GM12875 (cell line): ENCODE data around the gene MRPS11.

Experiments
- H3K4me3 ChIP-seq: one replicate; pipeline ENCODE4 v1.5.1; 2011; ENCODE audit warnings: low read depth, low read length, control low read depth
- TF ChIP-seq, protein P1 (sequence below): IDR thresholded peaks from 2 replicates; pipeline ENCODE4 v1.5.1; 2011; ENCODE audit warnings: low read depth, mild to moderate bottlenecking, control low read depth, inconsistent platforms, low read length, moderate library complexity, borderline replicate concordance; ENCODE audit not compliant: insufficient read depth

MRPS11 gene

DNA sequence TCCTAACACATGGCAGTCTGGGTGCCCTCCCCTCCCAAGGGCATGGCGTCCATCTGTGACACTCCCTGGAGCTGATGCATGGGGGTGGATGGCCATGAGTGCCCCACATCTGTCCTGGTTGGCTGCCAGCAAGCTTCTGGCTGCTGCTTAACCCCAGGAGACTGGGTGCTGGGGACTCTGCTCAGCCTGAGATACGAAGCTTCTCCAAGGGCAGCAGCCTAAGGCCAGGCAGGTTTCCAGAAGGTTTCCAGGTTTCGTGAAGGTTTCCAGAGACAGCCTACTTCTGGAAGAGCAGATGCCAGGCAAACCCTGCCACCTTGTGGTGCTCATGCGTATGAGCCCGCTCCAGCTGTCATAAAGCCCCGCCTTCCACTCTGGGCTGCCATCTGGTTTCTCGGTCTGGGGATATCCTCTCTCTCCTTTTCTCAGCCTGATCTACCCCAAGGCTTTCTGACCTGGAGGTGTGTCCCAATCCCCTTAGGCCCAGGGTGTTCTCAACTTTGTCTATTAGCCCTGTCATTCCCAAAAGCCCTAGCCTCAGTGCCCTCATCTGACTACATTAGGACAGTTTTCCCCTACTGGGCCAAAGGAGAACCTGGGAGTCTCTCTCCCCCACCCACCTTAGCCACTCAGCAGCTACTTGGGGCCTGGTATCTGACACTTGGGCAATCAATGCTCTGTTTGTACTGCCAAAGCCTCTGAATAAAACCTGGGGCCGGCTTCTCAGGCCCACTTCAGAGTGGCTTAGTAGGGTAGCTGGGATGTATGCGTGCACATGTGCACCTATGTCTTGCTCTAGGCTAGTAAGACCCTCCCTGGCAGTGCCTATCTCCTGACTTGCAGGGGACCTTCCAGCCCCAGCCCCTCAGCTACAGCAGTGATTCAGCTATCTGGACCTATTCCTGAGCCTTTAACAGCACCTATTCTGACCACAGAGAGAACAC is 12.4 kb upstream of the MRPS11 start:
- TF ChIP-seq, protein P1, sequence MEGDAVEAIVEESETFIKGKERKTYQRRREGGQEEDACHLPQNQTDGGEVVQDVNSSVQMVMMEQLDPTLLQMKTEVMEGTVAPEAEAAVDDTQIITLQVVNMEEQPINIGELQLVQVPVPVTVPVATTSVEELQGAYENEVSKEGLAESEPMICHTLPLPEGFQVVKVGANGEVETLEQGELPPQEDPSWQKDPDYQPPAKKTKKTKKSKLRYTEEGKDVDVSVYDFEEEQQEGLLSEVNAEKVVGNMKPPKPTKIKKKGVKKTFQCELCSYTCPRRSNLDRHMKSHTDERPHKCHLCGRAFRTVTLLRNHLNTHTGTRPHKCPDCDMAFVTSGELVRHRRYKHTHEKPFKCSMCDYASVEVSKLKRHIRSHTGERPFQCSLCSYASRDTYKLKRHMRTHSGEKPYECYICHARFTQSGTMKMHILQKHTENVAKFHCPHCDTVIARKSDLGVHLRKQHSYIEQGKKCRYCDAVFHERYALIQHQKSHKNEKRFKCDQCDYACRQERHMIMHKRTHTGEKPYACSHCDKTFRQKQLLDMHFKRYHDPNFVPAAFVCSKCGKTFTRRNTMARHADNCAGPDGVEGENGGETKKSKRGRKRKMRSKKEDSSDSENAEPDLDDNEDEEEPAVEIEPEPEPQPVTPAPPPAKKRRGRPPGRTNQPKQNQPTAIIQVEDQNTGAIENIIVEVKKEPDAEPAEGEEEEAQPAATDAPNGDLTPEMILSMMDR: peak; percentile 83
- no peak overlapping the region for H3K4me3 ChIP-seq

DNA sequence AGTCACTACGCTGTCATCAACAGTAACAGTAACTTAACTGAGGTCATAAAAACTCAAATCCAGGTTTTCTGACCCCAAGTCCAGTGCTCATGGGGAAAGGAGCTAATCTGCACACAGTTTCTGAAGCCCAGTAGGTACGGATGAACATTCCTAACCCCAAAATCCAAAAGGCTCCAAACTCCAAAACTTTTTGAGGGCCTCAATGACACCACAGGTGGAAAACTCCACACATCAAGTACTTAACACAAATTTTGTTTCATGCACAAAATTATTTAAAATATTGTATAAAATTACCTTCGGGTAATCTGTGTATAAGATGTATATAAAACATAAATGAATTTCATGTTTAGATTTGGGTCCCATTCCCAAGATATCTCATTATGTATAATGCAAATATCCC is 10.8 kb upstream of the MRPS11 start:
- H3K4me3 ChIP-seq: no peak overlapping the region
- TF ChIP-seq, protein P1: no peak

DNA sequence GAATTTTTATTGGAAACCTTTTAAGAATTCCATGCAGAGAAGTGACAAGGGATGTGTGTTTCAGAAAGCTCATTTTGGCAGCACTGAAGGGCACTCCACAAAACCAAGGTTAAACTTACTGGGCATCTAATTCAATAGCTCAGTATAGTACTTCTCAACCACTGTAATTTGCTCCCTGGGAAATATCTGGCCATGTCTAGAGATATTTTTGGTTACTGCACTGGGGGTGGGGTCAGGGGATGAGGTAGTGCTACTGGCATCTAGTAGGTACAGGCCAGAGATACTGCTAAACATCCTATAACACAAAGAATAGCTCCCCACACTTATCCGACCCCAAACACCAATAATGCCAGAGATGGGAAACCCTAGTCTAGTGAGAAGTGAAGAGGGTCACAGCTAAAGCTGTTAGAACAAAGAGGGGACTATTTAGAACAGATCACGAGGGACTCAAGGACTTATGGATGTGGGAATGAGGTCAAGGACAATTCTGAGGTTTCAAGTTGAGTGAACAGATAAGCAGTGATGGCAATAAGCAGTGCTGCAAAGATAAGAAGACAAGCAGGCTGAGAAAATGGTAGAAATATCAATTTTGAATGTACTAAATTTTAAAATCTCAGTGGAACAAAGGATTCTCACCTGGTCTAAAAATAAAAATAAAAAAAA is 3.5 kb upstream of the MRPS11 start:
- no peak overlapping the region for H3K4me3 ChIP-seq
- TF ChIP-seq, protein P1: no peak

DNA sequence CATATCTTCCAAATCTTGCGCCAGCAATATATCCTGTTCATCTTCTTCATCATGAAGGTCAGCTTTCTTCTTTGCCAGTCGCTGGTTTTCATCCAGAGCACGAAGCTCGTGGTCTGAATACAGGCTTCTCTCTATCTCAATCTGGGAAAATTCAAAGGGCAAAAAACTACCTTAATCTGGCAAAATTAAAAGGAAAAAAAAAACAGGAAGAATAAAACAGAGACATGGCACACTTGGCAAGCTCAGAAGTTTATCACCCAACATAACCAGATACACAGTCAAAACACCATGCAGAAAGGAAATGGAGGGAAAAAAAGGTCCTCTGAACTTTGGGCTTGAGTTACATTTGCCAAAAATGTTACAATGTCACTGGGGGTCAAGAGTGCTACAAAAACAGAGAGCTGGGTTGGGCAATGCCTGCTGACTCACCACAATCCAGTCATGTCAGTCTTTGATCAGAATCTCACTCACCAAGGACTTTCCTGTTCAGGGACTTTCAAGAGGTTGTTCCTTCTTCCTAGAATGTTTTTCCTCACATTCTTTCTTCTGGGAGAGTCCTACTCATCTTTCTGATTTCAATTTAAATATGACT is 1.8 kb upstream of the MRPS11 start:
- no peak overlapping the region for H3K4me3 ChIP-seq
- TF ChIP-seq, protein P1: no peak

DNA sequence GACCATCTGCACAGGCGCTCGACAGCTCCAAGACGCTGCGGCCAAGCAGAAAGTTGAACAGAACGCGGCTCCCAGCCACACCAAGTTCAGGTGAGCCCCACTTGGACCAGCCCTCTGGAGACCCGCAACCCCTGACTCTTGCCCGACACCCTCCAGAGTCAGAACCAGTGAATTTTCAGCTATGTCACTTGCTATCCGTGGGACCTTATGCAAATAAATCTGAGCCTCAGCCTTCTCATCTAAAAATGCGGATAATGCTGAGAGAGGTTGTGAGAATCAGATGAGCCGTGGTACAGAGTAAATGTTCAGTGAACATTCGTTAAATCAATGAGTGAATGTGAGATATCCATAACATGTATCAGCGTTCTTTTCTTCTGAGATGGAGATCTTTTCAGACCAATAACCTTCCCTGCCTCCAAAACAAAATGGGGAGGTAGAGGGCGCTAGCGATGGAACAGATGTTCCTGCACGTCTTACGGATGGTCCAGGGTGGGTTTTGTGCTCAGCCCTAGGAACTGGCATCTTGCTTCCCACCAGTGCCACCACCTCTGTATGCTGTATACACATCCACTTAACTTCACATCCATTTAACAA is 524 bp downstream of the MRPS11 start:
- H3K4me3 ChIP-seq: peak overlapping the region; percentile 97
- TF ChIP-seq, protein P1: 0 out of 2 replicates have a peak, but pooled peaks have one; percentile 29

DNA sequence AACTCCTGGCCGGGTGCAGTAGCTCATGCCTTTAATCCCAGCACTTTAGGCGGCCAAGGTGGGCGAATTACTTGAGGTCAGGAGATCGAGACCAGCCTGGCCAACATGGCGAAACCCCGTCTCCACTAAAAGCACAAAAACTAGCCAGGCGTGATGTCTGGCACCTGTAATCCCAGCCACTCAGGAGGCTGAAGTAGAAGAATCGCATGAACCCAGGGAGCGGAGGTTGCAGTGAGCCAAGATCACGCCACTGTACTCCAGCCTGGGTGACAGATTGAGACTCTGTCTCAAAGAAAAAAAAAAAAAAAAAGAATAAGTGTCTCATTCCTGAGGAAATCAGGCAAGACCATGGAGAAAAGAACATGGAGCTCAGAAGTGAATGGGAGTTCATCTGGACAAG is 1.2 kb downstream of the MRPS11 start:
- H3K4me3 ChIP-seq: peak overlapping the region; percentile 97

DNA sequence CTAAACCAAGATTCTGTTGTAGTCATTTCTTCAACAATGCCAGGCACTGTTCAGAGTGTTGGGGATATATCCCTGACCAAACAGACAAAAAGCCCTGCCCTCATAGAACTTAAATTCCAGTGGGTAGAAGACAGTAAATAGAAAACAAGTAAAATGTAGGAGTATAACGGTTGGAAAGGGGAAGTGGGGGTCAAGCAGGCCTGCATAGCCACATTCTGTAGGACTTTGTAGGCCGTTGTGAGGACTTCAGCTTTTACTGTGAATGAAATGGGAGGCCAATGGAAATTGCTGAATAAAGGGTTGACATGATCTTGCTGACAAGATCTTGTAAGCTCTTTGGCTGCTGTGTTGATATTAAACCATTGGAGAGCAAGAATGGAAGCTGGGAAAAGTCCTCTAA is 1.8 kb downstream of the MRPS11 start:
- TF ChIP-seq, protein P1: no peak
- H3K4me3 ChIP-seq: no peak overlapping the region
